ENCODE data around the gene RAP1B. TPM values are rescaled to one million over a fixed set of nuclear protein-coding genes. Genes with fewer than 3 reads are reported as not detected.

Gene RAP1B
- total and polyA plus RNA-seq, 4 experiments from 2014 or later = 193 to 542 (median 314) TPM

DNA sequence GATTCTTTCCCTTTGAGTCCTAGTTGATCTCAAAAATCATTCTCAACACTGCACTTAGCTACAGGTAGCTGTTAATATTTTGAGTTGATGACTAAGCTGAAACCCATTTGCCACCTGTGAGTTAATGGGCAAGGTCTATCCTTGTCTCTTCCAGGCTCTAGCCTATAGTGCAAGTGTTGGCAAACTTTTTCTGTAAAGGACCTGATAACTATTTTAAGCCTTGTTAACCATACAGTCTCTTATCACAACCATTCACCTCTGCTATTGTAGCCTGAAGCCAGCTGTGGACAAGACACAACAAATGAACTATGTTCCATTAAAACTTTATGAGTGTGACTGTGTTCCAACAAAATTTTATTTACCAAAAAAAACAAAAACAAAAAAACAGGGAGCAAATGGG, 19.4 kb downstream of the RAP1B start:
- Mint-ChIP-seq H3K4me3 (peak overlapping the region in 7 of 8 donors; percentile 18 to 83 (median 49)), H3K27me3 (no peaks in the 10 kb centered on the region), H3K27ac (peak overlapping the region in 6 of 7 donors; percentile 12 to 82 (median 63)), H3K36me3 (peaks cover 40 to 58% of the 10 kb centered on the region in 2 donors), H3K9me3 (peaks cover 2 to 16% (median 3%) of the 10 kb centered on the region in 8 donors), H3K4me1 (peaks cover 52 to 93% (median 74%) of the 10 kb centered on the region in 4 donors)
- H3K4me3 ChIP-seq (ENCODE audit: low read length in 2 of 2) = no peak overlapping the region
- no peak overlapping the region for H3K27ac ChIP-seq (ENCODE audit: low read depth, low read length)
- H3K36me3 ChIP-seq (ENCODE audit: insufficient read depth, low read length) = peaks cover 19% of the 10 kb centered on the region
- DNase-seq = no peak
- intact Hi-C loops (cut with micrococcal nuclease) = no loop called here
- ChIA-PET CTCF (ENCODE audit: partially characterized antibody) (interaction anchor here (1.4 kb wide), 1 partner anchor 18 kb away, joined by 3 read pairs; no protein-coding TSS in a partner anchor), POLR2A (ENCODE audit: partially characterized antibody) (interaction anchor here (2.1 to 10.0 kb wide), 2 partner anchors 14 to 18 kb away, joined by 7 to 66 read pairs; partner anchors contain the start of gene RAP1B)
- no peaks in the 10 kb centered on the region for H3K27me3 ChIP-seq (ENCODE audit: insufficient read depth, low read length)
- peaks cover 89% of the 10 kb centered on the region for H3K4me1 ChIP-seq (ENCODE audit: insufficient read depth, low read length)
- peaks cover 0 to 4% of the 10 kb centered on the region in 2 donors for H3K9me3 ChIP-seq (ENCODE audit: control insufficient read depth in 1 of 2, low read length in 2 of 2)

DNA sequence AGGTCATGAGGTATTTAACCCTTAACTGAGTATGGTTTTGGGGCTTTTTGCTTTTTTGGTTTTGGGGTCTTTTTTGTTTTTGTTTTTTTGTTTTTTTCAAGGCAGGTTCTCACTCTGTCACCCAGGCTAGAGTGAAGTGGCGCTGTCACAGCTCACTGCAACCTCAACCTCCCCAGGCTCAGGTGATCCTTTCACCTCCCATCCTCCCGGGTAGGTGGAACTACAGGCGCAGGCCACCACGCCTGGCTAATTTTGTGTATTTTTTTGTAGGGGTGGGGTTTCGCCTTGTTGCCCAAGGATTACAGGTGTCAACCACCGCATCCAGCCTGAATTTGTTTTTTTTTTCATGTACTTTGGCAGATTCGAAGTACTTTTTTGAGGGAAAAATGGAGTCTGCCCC, 19.9 kb downstream of the RAP1B start:
- Histone ChIP-seq H3K9me3 (ENCODE audit: control insufficient read depth in 1 of 2, low read length in 2 of 2) (peaks cover 0 to 4% of the 10 kb centered on the region in 2 donors), H3K27ac (ENCODE audit: low read depth, low read length) (no peak overlapping the region), H3K27me3 (ENCODE audit: insufficient read depth, low read length) (no peaks in the 10 kb centered on the region), H3K4me1 (ENCODE audit: insufficient read depth, low read length) (peaks cover 89% of the 10 kb centered on the region), H3K4me3 (ENCODE audit: low read length in 2 of 2) (no peak overlapping the region), H3K36me3 (ENCODE audit: insufficient read depth, low read length) (peaks cover 15% of the 10 kb centered on the region)
- intact Hi-C loops (cut with micrococcal nuclease) = no loop called here
- Mint-ChIP-seq H3K27me3 (no peaks in the 10 kb centered on the region), H3K36me3 (peaks cover 34 to 57% of the 10 kb centered on the region in 2 donors), H3K4me3 (peak overlapping the region in 6 of 8 donors; percentile 16 to 83 (median 49)), H3K27ac (peak overlapping the region in 3 of 7 donors; percentile 4 to 76 (median 63)), H3K9me3 (peaks cover 2 to 16% (median 3%) of the 10 kb centered on the region in 8 donors), H3K4me1 (peaks cover 54 to 93% (median 75%) of the 10 kb centered on the region in 4 donors)
- no peak for DNase-seq
- POLR2A ChIA-PET (ENCODE audit: partially characterized antibody) = interaction anchor here (10.0 kb wide), 1 partner anchor 19 kb away, joined by 66 read pairs; the partner anchor contains the start of gene RAP1B
- CTCF ChIA-PET (ENCODE audit: partially characterized antibody) = no interaction called here

DNA sequence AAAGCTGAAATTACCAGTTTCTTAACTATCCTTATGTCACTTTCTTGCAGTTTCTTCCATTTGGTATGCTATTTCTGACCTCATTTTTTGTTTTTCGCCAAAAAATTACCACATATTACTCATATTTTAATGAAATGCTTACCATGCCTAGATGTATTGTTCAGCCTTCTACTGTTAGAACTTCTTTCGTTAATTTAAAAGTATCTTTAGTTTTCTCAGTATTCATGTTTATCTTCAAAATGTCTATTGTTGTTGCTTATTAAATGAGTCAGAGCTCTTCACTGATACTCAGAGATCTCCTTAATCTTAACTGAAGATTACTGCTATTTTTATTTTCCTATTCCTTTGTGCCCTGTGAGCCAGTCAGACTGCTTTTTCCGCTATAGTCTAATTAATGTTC, 20.5 kb downstream of the RAP1B start:
- Histone ChIP-seq H3K4me3 (ENCODE audit: low read length in 2 of 2) (no peak overlapping the region), H3K27me3 (ENCODE audit: insufficient read depth, low read length) (no peaks in the 10 kb centered on the region), H3K9me3 (ENCODE audit: control insufficient read depth in 1 of 2, low read length in 2 of 2) (peaks cover 0 to 4% of the 10 kb centered on the region in 2 donors), H3K36me3 (ENCODE audit: insufficient read depth, low read length) (peaks cover 15% of the 10 kb centered on the region), H3K4me1 (ENCODE audit: insufficient read depth, low read length) (peaks cover 91% of the 10 kb centered on the region), H3K27ac (ENCODE audit: low read depth, low read length) (no peak overlapping the region)
- Mint-ChIP-seq H3K36me3 (peaks cover 30 to 55% of the 10 kb centered on the region in 2 donors), H3K4me1 (peaks cover 56 to 94% (median 77%) of the 10 kb centered on the region in 4 donors), H3K27me3 (no peaks in the 10 kb centered on the region), H3K4me3 (peak overlapping the region in 6 of 8 donors; percentile 1 to 31 (median 24)), H3K27ac (peak overlapping the region in 6 of 7 donors; percentile 14 to 90 (median 48)), H3K9me3 (peaks cover 2 to 16% (median 3%) of the 10 kb centered on the region in 8 donors)
- ChIA-PET CTCF (ENCODE audit: partially characterized antibody) (no interaction called here), POLR2A (ENCODE audit: partially characterized antibody) (no interaction called here)
- DNase-seq = no peak
- intact Hi-C loops (cut with micrococcal nuclease) = no loop called here

DNA sequence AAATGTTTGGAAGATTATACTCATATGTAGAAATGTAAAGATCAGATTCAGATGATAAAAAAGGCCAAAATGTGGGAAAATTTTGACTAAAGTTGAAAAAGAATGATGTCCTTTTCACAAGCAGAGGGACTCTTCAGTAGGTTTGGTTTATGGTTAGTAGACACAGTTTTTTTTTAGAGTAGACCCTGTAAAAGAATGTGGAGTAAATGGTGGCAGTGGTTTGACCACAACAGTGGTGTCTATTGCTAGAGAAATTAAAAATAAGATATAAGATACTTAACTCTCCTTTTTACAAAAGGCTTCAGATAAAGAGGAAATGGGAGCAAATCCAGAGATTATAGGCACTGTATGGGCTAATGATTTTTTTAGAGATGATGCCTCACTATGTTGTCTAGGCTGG, 21.8 kb downstream of the RAP1B start:
- ChIA-PET POLR2A (ENCODE audit: partially characterized antibody) (interaction anchor here (1.1 kb wide), 1 partner anchor 15 kb away, joined by 3 read pairs; no protein-coding TSS in a partner anchor), CTCF (ENCODE audit: partially characterized antibody) (interaction anchor here (1.1 to 1.3 kb wide), 2 partner anchors 17 to 21 kb away, joined by 3 to 4 read pairs; no protein-coding TSS in a partner anchor)
- no peak overlapping the region for H3K27ac ChIP-seq (ENCODE audit: low read depth, low read length)
- H3K4me3 Mint-ChIP-seq = peak overlapping the region in 5 of 8 donors; percentile 27 to 56 (median 32)
- H3K27me3 ChIP-seq (ENCODE audit: insufficient read depth, low read length) = no peaks in the 10 kb centered on the region
- H3K36me3 Mint-ChIP-seq = peaks cover 17 to 45% of the 10 kb centered on the region in 2 donors
- H3K27me3 Mint-ChIP-seq = no peaks in the 10 kb centered on the region
- peaks cover 6% of the 10 kb centered on the region for H3K36me3 ChIP-seq (ENCODE audit: insufficient read depth, low read length)
- H3K4me1 ChIP-seq (ENCODE audit: insufficient read depth, low read length) = peaks cover 98% of the 10 kb centered on the region
- peaks cover 0 to 4% of the 10 kb centered on the region in 2 donors for H3K9me3 ChIP-seq (ENCODE audit: control insufficient read depth in 1 of 2, low read length in 2 of 2)
- peaks cover 57 to 93% (median 74%) of the 10 kb centered on the region in 4 donors for H3K4me1 Mint-ChIP-seq
- H3K9me3 Mint-ChIP-seq = peaks cover 0 to 10% (median 1%) of the 10 kb centered on the region in 8 donors
- peak overlapping the region in 3 of 7 donors; percentile 54 to 90 (median 60) for H3K27ac Mint-ChIP-seq
- no peak for DNase-seq
- H3K4me3 ChIP-seq (ENCODE audit: low read length in 2 of 2) = no peak overlapping the region
- intact Hi-C loops (cut with micrococcal nuclease) = no loop called here

DNA sequence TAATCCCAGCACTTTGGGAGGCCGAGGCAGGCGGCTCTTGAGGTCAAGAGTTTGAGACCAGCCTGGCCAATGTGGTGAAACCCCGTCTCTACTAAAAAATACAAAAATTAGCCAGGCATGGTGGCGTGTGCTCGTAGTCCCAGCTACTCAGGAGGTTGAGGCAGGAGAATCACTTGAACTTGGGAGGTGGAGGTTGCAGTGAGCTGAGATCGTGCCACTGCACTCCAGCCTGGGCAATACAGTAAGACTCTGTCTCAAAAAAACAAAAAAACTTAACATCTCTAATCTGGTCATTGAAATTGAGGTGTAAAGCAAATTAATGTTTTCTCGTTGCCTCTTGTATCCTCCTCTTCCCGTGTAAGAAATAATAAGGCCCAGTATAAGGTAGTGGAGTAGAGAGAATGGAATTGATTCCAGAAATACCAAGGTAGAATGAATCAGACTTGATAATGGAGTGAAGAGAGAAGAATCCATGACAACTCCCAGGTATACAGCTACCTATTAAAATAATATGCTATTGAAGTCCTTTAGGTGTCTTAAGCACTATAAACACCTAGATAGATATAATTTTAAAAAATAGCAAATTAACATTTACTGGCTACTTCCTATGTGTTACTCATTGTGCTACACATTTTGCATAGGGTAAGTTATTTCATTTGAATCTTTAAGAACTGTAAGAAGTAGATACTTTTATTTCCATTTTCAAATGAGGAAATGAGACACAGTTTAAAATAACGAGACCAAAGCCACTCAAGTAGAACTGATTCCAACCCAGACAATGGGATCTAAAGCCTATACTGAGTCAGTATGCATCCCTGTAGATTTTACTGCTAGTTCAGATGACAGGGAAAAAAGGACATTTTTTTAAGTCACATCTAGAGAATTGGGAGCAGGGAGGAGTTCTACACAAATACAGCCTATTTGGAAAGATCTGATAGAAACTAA, 23.2 kb downstream of the RAP1B start:
- no peak overlapping the region for H3K4me3 ChIP-seq (ENCODE audit: low read length in 2 of 2)
- DNase-seq = no peak
- Mint-ChIP-seq H3K36me3 (peaks cover 6 to 36% of the 10 kb centered on the region in 2 donors), H3K9me3 (no peaks in the 10 kb centered on the region), H3K4me1 (peaks cover 60 to 94% (median 80%) of the 10 kb centered on the region in 4 donors), H3K4me3 (peak overlapping the region in 7 of 8 donors; percentile 10 to 66 (median 52)), H3K27me3 (no peaks in the 10 kb centered on the region), H3K27ac (peak overlapping the region; percentile 8 to 87 (median 54))
- peaks cover 99% of the 10 kb centered on the region for H3K4me1 ChIP-seq (ENCODE audit: insufficient read depth, low read length)
- intact Hi-C loops (cut with micrococcal nuclease) = no loop called here
- POLR2A ChIA-PET (ENCODE audit: partially characterized antibody) = interaction anchor here (1.1 kb wide), 1 partner anchor 17 kb away, joined by 3 read pairs; no protein-coding TSS in a partner anchor
- CTCF ChIA-PET (ENCODE audit: partially characterized antibody) = interaction anchor here (1.2 kb wide), 2 partner anchors 21 to 277 kb away, joined by 3 read pairs; no protein-coding TSS in a partner anchor
- no peaks in the 10 kb centered on the region for H3K36me3 ChIP-seq (ENCODE audit: insufficient read depth, low read length)
- no peak overlapping the region for H3K27ac ChIP-seq (ENCODE audit: low read depth, low read length)
- H3K27me3 ChIP-seq (ENCODE audit: insufficient read depth, low read length) = no peaks in the 10 kb centered on the region
- H3K9me3 ChIP-seq (ENCODE audit: control insufficient read depth in 1 of 2, low read length in 2 of 2) = no peaks in the 10 kb centered on the region

DNA sequence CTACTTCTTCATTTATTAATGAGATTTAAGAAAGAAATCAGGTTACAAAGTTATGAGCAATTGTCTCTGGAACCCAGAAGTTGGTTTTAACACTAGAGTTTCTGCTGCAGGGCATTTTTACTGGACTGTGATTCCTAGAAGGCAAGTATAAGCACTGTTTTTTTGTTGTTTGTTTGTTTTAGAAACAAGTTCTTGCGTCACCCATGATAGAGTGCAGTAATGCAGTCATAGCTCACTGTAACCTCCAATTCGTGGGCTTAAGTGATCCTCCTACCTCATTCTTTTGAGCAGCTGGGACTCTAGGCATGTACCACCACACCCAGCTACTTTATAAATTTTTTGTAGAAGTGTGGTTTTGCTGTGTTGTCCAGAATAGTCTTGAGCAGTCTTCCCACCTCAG, 25.6 kb downstream of the RAP1B start:
- H3K4me3 ChIP-seq (ENCODE audit: low read length in 2 of 2) = no peak overlapping the region
- peaks cover 4 to 26% of the 10 kb centered on the region in 2 donors for H3K36me3 Mint-ChIP-seq
- no peaks in the 10 kb centered on the region for H3K9me3 Mint-ChIP-seq
- CTCF ChIA-PET (ENCODE audit: partially characterized antibody) = interaction anchor here (0.9 kb wide), 1 partner anchor 274 kb away, joined by 3 read pairs; no protein-coding TSS in a partner anchor
- peak overlapping the region in 5 of 7 donors; percentile 19 to 75 (median 31) for H3K27ac Mint-ChIP-seq
- no peaks in the 10 kb centered on the region for H3K27me3 ChIP-seq (ENCODE audit: insufficient read depth, low read length)
- intact Hi-C loops (cut with micrococcal nuclease) = no loop called here
- H3K27me3 Mint-ChIP-seq = no peaks in the 10 kb centered on the region
- H3K27ac ChIP-seq (ENCODE audit: low read depth, low read length) = no peak overlapping the region
- no peaks in the 10 kb centered on the region for H3K36me3 ChIP-seq (ENCODE audit: insufficient read depth, low read length)
- peak overlapping the region in 4 of 8 donors; percentile 15 to 55 (median 30) for H3K4me3 Mint-ChIP-seq
- POLR2A ChIA-PET (ENCODE audit: partially characterized antibody) = no interaction called here
- H3K9me3 ChIP-seq (ENCODE audit: control insufficient read depth in 1 of 2, low read length in 2 of 2) = no peaks in the 10 kb centered on the region
- peaks cover 99% of the 10 kb centered on the region for H3K4me1 ChIP-seq (ENCODE audit: insufficient read depth, low read length)
- H3K4me1 Mint-ChIP-seq = peaks cover 63 to 96% (median 80%) of the 10 kb centered on the region in 4 donors
- DNase-seq = no peak
